Liver (tissue), 9 donors: ENCODE measurements around the gene ZNF777. TPM values are rescaled to one million over a fixed set of nuclear protein-coding genes. Genes with fewer than 3 reads are reported as not detected.
"Not testable (repeated sequence)": the region's sequence is repeated elsewhere in the genome, so short reads cannot be mapped to it uniquely, and the experiment has no call there.

Source experiments
- DNase-seq: peaks from one replicate; pipeline ENCODE4 v3.0.0-alpha.2; 2017; ENCODE audit warnings: low spot score
- H3K27ac ChIP-seq, 2 donors: one replicate each; pipeline ENCODE4 v1.7.0; 2013; ENCODE audit warnings: inconsistent platforms in 2 of 2, low read length in 2 of 2, control low read depth in 1 of 2, low read depth in 1 of 2, mild to moderate bottlenecking in 1 of 2
- H3K27me3 ChIP-seq, 4 donors: one replicate each; pipeline versions ENCODE4 v1.6.1 to v1.7.0; 2013; ENCODE audit warnings: low read length in 3 of 4, inconsistent platforms in 1 of 4, mild to moderate bottlenecking in 1 of 4, moderate library complexity in 1 of 4; ENCODE audit not compliant: control insufficient read depth in 4 of 4, insufficient read depth in 4 of 4
- H3K36me3 ChIP-seq, 4 donors: one replicate each; pipeline versions ENCODE4 v1.6.1 to v1.7.0; 2013; ENCODE audit warnings: low read length in 3 of 4, mild to moderate bottlenecking in 3 of 4, low read depth in 1 of 4, moderate library complexity in 1 of 4; ENCODE audit not compliant: control insufficient read depth in 4 of 4, insufficient read depth in 3 of 4
- H3K4me1 ChIP-seq, 4 donors: one replicate each; pipeline versions ENCODE4 v1.6.1 to v1.7.0; 2013; ENCODE audit warnings: low read length in 3 of 4, mild to moderate bottlenecking in 3 of 4, moderate library complexity in 1 of 4; ENCODE audit not compliant: control insufficient read depth in 4 of 4, insufficient read depth in 4 of 4
- H3K4me3 ChIP-seq, 3 donors: one replicate each; pipeline versions ENCODE4 v1.6.1 to v1.7.0; 2013; ENCODE audit warnings: low read length in 3 of 3, control low read depth in 1 of 3, low read depth in 1 of 3, mild to moderate bottlenecking in 1 of 3
- H3K9ac ChIP-seq, 2 donors: one replicate each; pipeline ENCODE4 v1.7.0; 2013; ENCODE audit warnings: low read length in 2 of 2, mild to moderate bottlenecking in 2 of 2, moderate library complexity in 2 of 2, control low read depth in 1 of 2, low read depth in 1 of 2
- H3K9me3 ChIP-seq, 4 donors: one replicate each; pipeline versions ENCODE4 v1.6.1 to v1.7.0; 2013; ENCODE audit warnings: low read length in 3 of 4; ENCODE audit not compliant: control insufficient read depth in 4 of 4
- CTCF ChIP-seq: fragments of 150-350 bp; IDR thresholded peaks from 2 replicates; pipeline ENCODE4 v1.5.1; 2017; ENCODE audit warnings: improper control_type of control experiment, low read depth, low read length; ENCODE audit not compliant: missing input control
- FOXA1 ChIP-seq: IDR thresholded peaks from 2 replicates; pipeline ENCODE4 v1.6.1; 2016; ENCODE audit warnings: antibody characterized with exemption
- FOXA2 ChIP-seq: IDR thresholded peaks from 2 replicates; pipeline ENCODE4 v1.6.1; 2016; ENCODE audit warnings: antibody characterized with exemption
- GABPA ChIP-seq, 2 donors: IDR thresholded peaks in 1 of 2; conservative IDR thresholded peaks in 1 of 2; 2 replicates each; pipeline ENCODE4 v1.6.1; 2016; ENCODE audit warnings: antibody characterized with exemption in 2 of 2, mild to moderate bottlenecking in 1 of 2, moderate library complexity in 1 of 2
- HNF4G ChIP-seq: IDR thresholded peaks from 2 replicates; pipeline ENCODE4 v1.6.1; 2016; ENCODE audit warnings: antibody characterized with exemption
- NR2F2 ChIP-seq: IDR thresholded peaks from 2 replicates; pipeline ENCODE4 v1.6.1; 2016; ENCODE audit warnings: antibody characterized with exemption
- RAD21 ChIP-seq, 2 donors: IDR thresholded peaks; 2 replicates each; pipeline ENCODE4 v1.6.1; 2016; ENCODE audit warnings: antibody characterized with exemption in 2 of 2, mild to moderate bottlenecking in 2 of 2
- TAF1 ChIP-seq: conservative IDR thresholded peaks from 2 replicates; pipeline ENCODE4 v1.6.1; 2016; ENCODE audit warnings: antibody characterized with exemption, mild to moderate bottlenecking
- YY1 ChIP-seq: IDR thresholded peaks from 2 replicates; pipeline ENCODE4 v1.6.1; 2016; ENCODE audit warnings: antibody characterized with exemption, mild to moderate bottlenecking
- WGBS: extraction: QIAGEN DNeasy Blood & Tissue Kit; methylation state at CpG from one replicate; pipeline ENCODE4 v1.1.7; 2013; 5-methylcytosine and 5-hydroxymethylcytosine counted together
- polyA plus RNA-seq, 2 donors: library from polyadenylated mRNA; stranded (reverse) in 1 of 2; unstranded in 1 of 2; fragments of 200-250 nt in 1 of 2; fragments of >200 nt in 1 of 2; fragmentation: Nextera tagmentation in 1 of 2; extraction: Ambion mirVana in 1 of 2; gene quantifications; one replicate each; pipeline versions ENCODE4 v1.2.1 to v1.2.3, GENCODE V29; 2013 to 2015
- total RNA-seq, 2 donors: library from RNA; depleted of rRNA; stranded (reverse); fragments of >200 nt; gene quantifications; one replicate each; pipeline ENCODE4 v1.2.3, GENCODE V29; 2014
- TF ChIP-seq, protein P1 (sequence below): IDR thresholded peaks from 2 replicates; pipeline ENCODE4 v1.6.1; 2016; ENCODE audit warnings: antibody characterized with exemption
- donor health status: healthy.
- donor health status: healthy.
- donor health status: healthy.
- donor health status: healthy.
- donor health status: healthy.

The ZNF777 gene
- total and polyA plus RNA-seq, 4 donors: 0.22 to 5.7 (median 4.1) TPM

DNA sequence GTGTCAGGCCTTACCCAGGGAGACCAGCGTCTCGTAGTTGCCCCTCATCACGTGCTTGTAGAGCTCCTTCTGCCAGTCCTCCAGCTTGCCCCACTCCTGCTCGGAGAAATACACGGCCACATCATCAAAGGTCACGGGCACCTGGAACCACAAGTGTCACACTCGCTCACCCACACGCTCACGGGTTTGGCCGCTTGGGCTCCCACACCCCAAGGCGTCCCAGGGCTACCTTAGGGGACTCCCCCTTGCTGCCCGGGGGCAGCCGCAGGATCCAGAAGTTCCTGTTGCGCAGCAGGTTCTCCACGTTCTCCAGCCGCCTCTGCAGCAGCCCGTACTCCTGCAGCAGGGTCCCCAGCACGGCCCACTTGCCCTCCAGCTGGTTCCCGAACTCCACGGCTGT lies 33.1 kb upstream of the ZNF777 start:
- H3K4me1 ChIP-seq: peaks cover 4 to 30% (median 21%) of the 10 kb centered on the region in 4 donors
- 94% methylated on average over 18 of the region's 20 CpGs for WGBS
- H3K27ac ChIP-seq, H3K9ac ChIP-seq, H3K9me3 ChIP-seq, H3K27me3 ChIP-seq, H3K4me3 ChIP-seq, DNase-seq: not testable (repeated sequence)
- H3K36me3 ChIP-seq: peaks cover 18 to 43% (median 27%) of the 10 kb centered on the region in 4 donors

GRCh38 chr7:149493366-149493765 lies 32.5 kb upstream of the ZNF777 start:
- H3K9me3 ChIP-seq: no peaks in the 10 kb centered on the region
- H3K27me3 ChIP-seq: no peaks in the 10 kb centered on the region
- no peak overlapping the region for H3K4me3 ChIP-seq
- DNase-seq: no peak
- H3K9ac ChIP-seq: no peak overlapping the region
- H3K36me3 ChIP-seq: peaks cover 21 to 43% (median 30%) of the 10 kb centered on the region in 4 donors
- 97% methylated on average over 9 of the region's 9 CpGs for WGBS
- H3K27ac ChIP-seq: no peak overlapping the region
- peaks cover 4 to 30% (median 21%) of the 10 kb centered on the region in 4 donors for H3K4me1 ChIP-seq
- TF ChIP-seq RAD21 (IDR thresholded peaks at IDR 0.05) (no peak), YY1 (no peak), FOXA2 (no peak)

DNA sequence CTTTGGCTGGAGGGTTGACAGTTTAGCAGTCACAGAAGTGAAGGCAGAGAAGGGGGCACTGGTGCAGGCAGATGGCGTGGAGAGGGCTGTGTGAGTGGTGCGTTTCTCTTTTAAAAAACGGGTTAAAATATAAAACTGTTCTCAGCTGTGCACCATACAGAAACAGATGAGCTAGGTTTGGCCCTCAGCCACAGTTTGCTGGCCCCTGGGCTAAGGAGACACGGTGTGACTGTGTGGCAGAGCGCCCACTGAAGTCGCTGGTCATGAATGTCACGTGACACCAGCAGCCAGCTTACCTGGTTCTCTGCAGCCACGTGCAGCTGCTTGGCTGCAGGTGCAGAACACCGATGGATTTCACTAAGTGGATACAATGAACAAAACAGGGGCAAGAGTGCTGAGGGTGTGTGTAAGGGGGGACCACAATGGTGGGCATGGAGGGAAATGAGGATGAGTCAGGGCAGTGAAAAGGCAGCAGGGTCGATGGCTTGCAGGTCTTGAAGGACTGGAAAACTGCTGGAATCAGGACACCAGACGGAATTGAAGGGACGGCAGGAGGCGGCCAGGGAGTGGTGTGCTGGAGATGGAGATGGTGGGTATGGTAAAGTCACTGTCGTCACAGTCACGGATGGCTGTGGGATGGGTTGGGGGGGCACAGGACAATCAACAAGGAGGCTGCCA lies 29.4 kb upstream of the ZNF777 start:
- no peak overlapping the region for H3K9ac ChIP-seq
- no peaks in the 10 kb centered on the region for H3K27me3 ChIP-seq
- no peak overlapping the region for H3K27ac ChIP-seq
- H3K9me3 ChIP-seq: no peaks in the 10 kb centered on the region
- no peak for DNase-seq
- peaks cover 0 to 8% (median 7%) of the 10 kb centered on the region in 4 donors for H3K4me1 ChIP-seq
- TF ChIP-seq GABPA (IDR thresholded peaks at IDR 0.05 in 1 of 2, conservative IDR thresholded peaks at IDR 0.05 in 1 of 2): no peak
- no peak for TF ChIP-seq NR2F2
- no peak for TF ChIP-seq YY1
- no peak for TF ChIP-seq FOXA1
- no peak for TF ChIP-seq CTCF
- H3K4me3 ChIP-seq: no peak overlapping the region
- peaks cover 24 to 61% (median 48%) of the 10 kb centered on the region in 4 donors for H3K36me3 ChIP-seq
- 80% methylated on average over 15 of the region's 15 CpGs for WGBS

GRCh38 chr7:149489391-149490024 lies 28.6 kb upstream of the ZNF777 start:
- Histone ChIP-seq H3K9me3 (no peaks in the 10 kb centered on the region), H3K27ac (no peak overlapping the region), H3K4me3 (no peak overlapping the region), H3K27me3 (no peaks in the 10 kb centered on the region), H3K9ac (no peak overlapping the region), H3K4me1 (peaks cover 0 to under 1% (median under 1%) of the 10 kb centered on the region in 4 donors), H3K36me3 (peaks cover 24 to 62% (median 48%) of the 10 kb centered on the region in 4 donors)
- DNase-seq: no peak
- 85% methylated on average over 15 of the region's 15 CpGs for WGBS
- TF ChIP-seq TAF1 (no peak), RAD21 (IDR thresholded peaks at IDR 0.05) (peak; percentile 41 to 61), CTCF (peak; percentile 21), HNF4G (no peak)
- TF ChIP-seq, protein P1, sequence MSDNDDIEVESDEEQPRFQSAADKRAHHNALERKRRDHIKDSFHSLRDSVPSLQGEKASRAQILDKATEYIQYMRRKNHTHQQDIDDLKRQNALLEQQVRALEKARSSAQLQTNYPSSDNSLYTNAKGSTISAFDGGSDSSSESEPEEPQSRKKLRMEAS: no peak
